ENCODE results near the gene COL4A2. TPM values are rescaled to one million over a fixed set of nuclear protein-coding genes. Genes with fewer than 3 reads are reported as not detected.

The COL4A2 gene
- total RNA-seq, 4 donors from 2014 or later, result 51.2 to 85.8 (median 70.5) TPM

GRCh38 chr13:110354715-110355473 is 47.8 kb downstream of the COL4A2 start:
- H3K4me1 ChIP-seq, result peaks cover 0 to 6% of the 10 kb centered on the region in 2 donors
- no peaks in the 10 kb centered on the region for H3K9me3 ChIP-seq
- TF ChIP-seq POLR2A (IDR thresholded peaks at IDR 0.05) (no peak), CTCF (IDR thresholded peaks at IDR 0.05 in 4 of 5, conservative IDR thresholded peaks at IDR 0.05 in 1 of 5) (no peak)
- peak overlapping the region in 1 of 4 donors; percentile 6 for H3K27ac ChIP-seq
- in situ Hi-C loops (cut with MboI; ENCODE audit: low sequenced_read_pairs in 4 of 4), result no loop called here
- no peaks in the 10 kb centered on the region for H3K27me3 ChIP-seq
- H3K36me3 ChIP-seq, result no peaks in the 10 kb centered on the region
- DNase-seq (no peak), ATAC-seq (no peak)
- intact Hi-C loops (cut with DNase I; ENCODE audit: low total_unique reads), result no loop called here
- no peak overlapping the region for H3K4me3 ChIP-seq

GRCh38 chr13:110356362-110356761 is 49.3 kb downstream of the COL4A2 start:
- ATAC-seq (no peak), DNase-seq (no peak)
- Histone ChIP-seq H3K27ac (no peak overlapping the region), H3K36me3 (no peaks in the 10 kb centered on the region), H3K4me1 (peaks cover 8 to 14% of the 10 kb centered on the region in 2 donors), H3K4me3 (no peak overlapping the region), H3K9me3 (no peaks in the 10 kb centered on the region), H3K27me3 (no peaks in the 10 kb centered on the region)
- intact Hi-C loops (cut with DNase I; ENCODE audit: low total_unique reads) (no loop called here), in situ Hi-C loops (cut with MboI; ENCODE audit: low sequenced_read_pairs in 4 of 4) (no loop called here)
- TF ChIP-seq CTCF (IDR thresholded peaks at IDR 0.05 in 4 of 5, conservative IDR thresholded peaks at IDR 0.05 in 1 of 5) (no peak), POLR2A (IDR thresholded peaks at IDR 0.05) (no peak)

- TF ChIP-seq POLR2A (IDR thresholded peaks at IDR 0.05) (no peak), CTCF (IDR thresholded peaks at IDR 0.05 in 4 of 5, conservative IDR thresholded peaks at IDR 0.05 in 1 of 5) (no peak)
- Histone ChIP-seq H3K36me3 (no peaks in the 10 kb centered on the region), H3K4me1 (peaks cover 13 to 17% of the 10 kb centered on the region in 2 donors), H3K9me3 (no peaks in the 10 kb centered on the region), H3K27ac (no peak overlapping the region), H3K27me3 (no peaks in the 10 kb centered on the region), H3K4me3 (no peak overlapping the region)
- no peak for ATAC-seq
- intact Hi-C loops (cut with DNase I; ENCODE audit: low total_unique reads), result no loop called here
- no peak for DNase-seq
- in situ Hi-C loops (cut with MboI; ENCODE audit: low sequenced_read_pairs in 4 of 4), result no loop called here
Observed at GRCh38 chr13:110358381-110358780, 51.3 kb downstream of the COL4A2 start.

- intact Hi-C loops (cut with DNase I; ENCODE audit: low total_unique reads), result no loop called here
- DNase-seq, result no peak
- peak overlapping the region; percentile 39 to 60 (median 48) for H3K27ac ChIP-seq
- TF ChIP-seq CTCF (IDR thresholded peaks at IDR 0.05 in 4 of 5, conservative IDR thresholded peaks at IDR 0.05 in 1 of 5), result no peak
- TF ChIP-seq POLR2A (IDR thresholded peaks at IDR 0.05), result no peak
- no peaks in the 10 kb centered on the region for H3K36me3 ChIP-seq
- ATAC-seq, result no peak
- H3K27me3 ChIP-seq, result no peaks in the 10 kb centered on the region
- no peak overlapping the region for H3K4me3 ChIP-seq
- H3K9me3 ChIP-seq, result no peaks in the 10 kb centered on the region
- H3K4me1 ChIP-seq, result peaks cover 13 to 17% of the 10 kb centered on the region in 2 donors
- in situ Hi-C loops (cut with MboI; ENCODE audit: low sequenced_read_pairs in 4 of 4), result no loop called here
Observed at GRCh38 chr13:110359840-110360301, 52.8 kb downstream of the COL4A2 start.
